Activated CD4-positive, alpha-beta T cell treated with anti-CD3 and anti-CD28 coated beads for 36 hours (primary cell): ENCODE results near the gene TRMT61A. TPM values are rescaled to one million over a fixed set of nuclear protein-coding genes. Genes with fewer than 3 reads are reported as not detected.

Experiments used
- ATAC-seq: fragments of 200-7000 bp; cut with Tn5 transposase; one replicate; pipeline ENCODE4 v1.10.0; 2021; ENCODE audit warnings: mild to moderate bottlenecking, moderate library complexity
- CTCF ChIA-PET: fragments of 350-600 bp; sonication (Branson Sonifier 250); formaldehyde crosslinking; loops from one replicate; lab custom pipeline; 2021; ENCODE audit warnings: antibody characterized with exemption; lab: Charles Lee
- POLR2A ChIA-PET: fragments of 350-600 bp; sonication (Branson Sonifier 250); formaldehyde crosslinking; loops from one replicate; lab custom pipeline; 2021; ENCODE audit warnings: antibody characterized with exemption, inconsistent platforms; lab: Charles Lee
- DNase-seq: peaks from one replicate; pipeline ENCODE4 v3.0.0-alpha.2; 2020
- H3K27ac Mint-ChIP-seq: one replicate; pipeline ENCODE4 v1.8.0; 2021; ENCODE audit warnings: mixed read lengths
- H3K27me3 Mint-ChIP-seq: one replicate; pipeline ENCODE4 v1.8.0; 2021; ENCODE audit warnings: mixed read lengths
- H3K36me3 Mint-ChIP-seq: one replicate; pipeline ENCODE4 v1.8.0; 2021; ENCODE audit warnings: low read depth, mixed read lengths
- H3K4me1 Mint-ChIP-seq: one replicate; pipeline ENCODE4 v1.8.0; 2021; ENCODE audit warnings: mixed read lengths
- H3K4me3 Mint-ChIP-seq: one replicate; pipeline ENCODE4 v1.8.0; 2021; ENCODE audit warnings: mild to moderate bottlenecking, moderate library complexity, mixed read lengths
- H3K9me3 Mint-ChIP-seq: one replicate; pipeline ENCODE4 v1.8.0; 2021; ENCODE audit warnings: low read depth, mixed read lengths
- intact Hi-C, 2 experiments: fragments of 100-400 bp; cut with DNase I in 1 of 2; cut with micrococcal nuclease in 1 of 2; formaldehyde crosslinking; loops; one replicate each; pipeline versions ENCODE4 v1.14.2 to v1.15.1; 2022 to 2024; cut with DNase I, micrococcal nuclease
- total RNA-seq, 2 experiments: library from RNA; stranded (reverse); gene quantifications; one replicate each; pipeline ENCODE4 v1.2.3, GENCODE V29; 2021

The TRMT61A gene
- total RNA-seq, 2 experiments from 2014 or later: 8.8 to 9.0 TPM

- H3K4me3 Mint-ChIP-seq: no peak overlapping the region
- peak; percentile 11 for ATAC-seq
- ChIA-PET POLR2A (no interaction called here), CTCF (interaction anchor here (0.7 to 1.8 kb wide), 4 partner anchors 28 to 121 kb away, joined by 3 to 5 read pairs (median 3); no protein-coding TSS in a partner anchor)
- DNase-seq: no peak
- H3K4me1 Mint-ChIP-seq: no peaks in the 10 kb centered on the region
- H3K27ac Mint-ChIP-seq: no peak overlapping the region
- no peaks in the 10 kb centered on the region for H3K27me3 Mint-ChIP-seq
- H3K36me3 Mint-ChIP-seq: no peaks in the 10 kb centered on the region
- intact Hi-C loops: loop anchor here (1.0 kb wide), 2 partner anchors 28 to 46 kb away; no protein-coding TSS in a partner anchor
- H3K9me3 Mint-ChIP-seq: no peaks in the 10 kb centered on the region
These were observed 17.1 kb downstream of the TRMT61A start for GRCh38 chr14:103545915-103546651.

- ChIA-PET POLR2A (no interaction called here), CTCF (interaction anchor here (0.7 to 1.8 kb wide), 6 partner anchors 11 to 114 kb away, joined by 3 to 5 read pairs (median 4); no protein-coding TSS in a partner anchor)
- H3K27ac Mint-ChIP-seq: no peak overlapping the region
- no peaks in the 10 kb centered on the region for H3K27me3 Mint-ChIP-seq
- H3K36me3 Mint-ChIP-seq: no peaks in the 10 kb centered on the region
- intact Hi-C loops: loop anchor here (1.0 kb wide), 2 partner anchors 29 to 47 kb away; no protein-coding TSS in a partner anchor
- no peak overlapping the region for H3K4me3 Mint-ChIP-seq
- DNase-seq (peak; percentile 85), ATAC-seq (peak; percentile 85)
- no peaks in the 10 kb centered on the region for H3K9me3 Mint-ChIP-seq
- no peaks in the 10 kb centered on the region for H3K4me1 Mint-ChIP-seq
These were observed 17.9 kb downstream of the TRMT61A start for GRCh38 chr14:103546652-103547454.

GRCh38 chr14:103547455-103547940, 18.5 kb downstream of the TRMT61A start:
- no peaks in the 10 kb centered on the region for H3K27me3 Mint-ChIP-seq
- H3K27ac Mint-ChIP-seq: no peak overlapping the region
- H3K4me3 Mint-ChIP-seq: no peak overlapping the region
- ATAC-seq (no peak), DNase-seq (no peak)
- no peaks in the 10 kb centered on the region for H3K4me1 Mint-ChIP-seq
- intact Hi-C loops: no loop called here
- H3K36me3 Mint-ChIP-seq: no peaks in the 10 kb centered on the region
- no peaks in the 10 kb centered on the region for H3K9me3 Mint-ChIP-seq
- CTCF ChIA-PET: interaction anchor here (0.6 to 1.1 kb wide), 7 partner anchors 10 to 115 kb away, joined by 3 to 4 read pairs (median 4); no protein-coding TSS in a partner anchor
- POLR2A ChIA-PET: no interaction called here

GRCh38 chr14:103547941-103548462, 19.0 kb downstream of the TRMT61A start:
- no peak overlapping the region for H3K27ac Mint-ChIP-seq
- H3K27me3 Mint-ChIP-seq: no peaks in the 10 kb centered on the region
- no peaks in the 10 kb centered on the region for H3K9me3 Mint-ChIP-seq
- no peak for DNase-seq
- CTCF ChIA-PET: interaction anchor here (0.6 to 1.1 kb wide), 6 partner anchors 10 to 730 kb away, joined by 3 to 4 read pairs (median 3); no protein-coding TSS in a partner anchor
- H3K4me1 Mint-ChIP-seq: no peaks in the 10 kb centered on the region
- POLR2A ChIA-PET: no interaction called here
- no peaks in the 10 kb centered on the region for H3K36me3 Mint-ChIP-seq
- H3K4me3 Mint-ChIP-seq: no peak overlapping the region
- intact Hi-C loops: no loop called here
- ATAC-seq: no peak

GRCh38 chr14:103548463-103549351, 19.7 kb downstream of the TRMT61A start:
- Mint-ChIP-seq H3K4me3 (no peak overlapping the region), H3K9me3 (no peaks in the 10 kb centered on the region), H3K4me1 (no peaks in the 10 kb centered on the region), H3K36me3 (no peaks in the 10 kb centered on the region), H3K27me3 (no peaks in the 10 kb centered on the region), H3K27ac (no peak overlapping the region)
- ChIA-PET POLR2A (no interaction called here), CTCF (interaction anchor here (0.6 to 0.7 kb wide), 5 partner anchors 30 to 731 kb away, joined by 3 read pairs; no protein-coding TSS in a partner anchor)
- no peak for DNase-seq
- ATAC-seq: no peak
- intact Hi-C loops: no loop called here

- ATAC-seq (no peak), DNase-seq (no peak)
- H3K27me3 Mint-ChIP-seq: no peaks in the 10 kb centered on the region
- no peaks in the 10 kb centered on the region for H3K9me3 Mint-ChIP-seq
- H3K27ac Mint-ChIP-seq: no peak overlapping the region
- no peak overlapping the region for H3K4me3 Mint-ChIP-seq
- H3K4me1 Mint-ChIP-seq: no peaks in the 10 kb centered on the region
- no peaks in the 10 kb centered on the region for H3K36me3 Mint-ChIP-seq
- ChIA-PET CTCF (interaction anchor here (0.7 to 1.1 kb wide), 2 partner anchors 12 to 49 kb away, joined by 3 to 4 read pairs; no protein-coding TSS in a partner anchor), POLR2A (no interaction called here)
- intact Hi-C loops: no loop called here
These were observed 20.6 kb downstream of the TRMT61A start for GRCh38 chr14:103549361-103550311.

GRCh38 chr14:103550451-103551337, 21.7 kb downstream of the TRMT61A start:
- Mint-ChIP-seq H3K4me1 (no peaks in the 10 kb centered on the region), H3K9me3 (no peaks in the 10 kb centered on the region), H3K27me3 (no peaks in the 10 kb centered on the region), H3K27ac (no peak overlapping the region), H3K4me3 (no peak overlapping the region), H3K36me3 (no peaks in the 10 kb centered on the region)
- POLR2A ChIA-PET: no interaction called here
- intact Hi-C loops: no loop called here
- no peak for ATAC-seq
- DNase-seq: no peak
- CTCF ChIA-PET: interaction anchor here (0.6 to 1.5 kb wide), 4 partner anchors 11 to 71 kb away, joined by 3 to 4 read pairs (median 3); no protein-coding TSS in a partner anchor

GRCh38 chr14:103551338-103551762, 22.4 kb downstream of the TRMT61A start:
- Mint-ChIP-seq H3K4me3 (no peak overlapping the region), H3K27me3 (no peaks in the 10 kb centered on the region), H3K27ac (no peak overlapping the region), H3K4me1 (no peaks in the 10 kb centered on the region), H3K36me3 (no peaks in the 10 kb centered on the region), H3K9me3 (no peaks in the 10 kb centered on the region)
- CTCF ChIA-PET: interaction anchor here (0.6 to 1.5 kb wide), 4 partner anchors 12 to 128 kb away, joined by 3 to 4 read pairs (median 3); no protein-coding TSS in a partner anchor
- POLR2A ChIA-PET: no interaction called here
- intact Hi-C loops: no loop called here
- no peak for ATAC-seq
- DNase-seq: no peak
